ENCODE measurements around the gene QKI.

The QKI gene

GRCh38 chr6:163392533-163392932, 22.0 kb upstream of the QKI start:
- peak; percentile 46 for DNase-seq (ENCODE audit: low read depth)
- H3K4me3 ChIP-seq (ENCODE audit: low read length), result no peak overlapping the region
- TF ChIP-seq, protein P1, sequence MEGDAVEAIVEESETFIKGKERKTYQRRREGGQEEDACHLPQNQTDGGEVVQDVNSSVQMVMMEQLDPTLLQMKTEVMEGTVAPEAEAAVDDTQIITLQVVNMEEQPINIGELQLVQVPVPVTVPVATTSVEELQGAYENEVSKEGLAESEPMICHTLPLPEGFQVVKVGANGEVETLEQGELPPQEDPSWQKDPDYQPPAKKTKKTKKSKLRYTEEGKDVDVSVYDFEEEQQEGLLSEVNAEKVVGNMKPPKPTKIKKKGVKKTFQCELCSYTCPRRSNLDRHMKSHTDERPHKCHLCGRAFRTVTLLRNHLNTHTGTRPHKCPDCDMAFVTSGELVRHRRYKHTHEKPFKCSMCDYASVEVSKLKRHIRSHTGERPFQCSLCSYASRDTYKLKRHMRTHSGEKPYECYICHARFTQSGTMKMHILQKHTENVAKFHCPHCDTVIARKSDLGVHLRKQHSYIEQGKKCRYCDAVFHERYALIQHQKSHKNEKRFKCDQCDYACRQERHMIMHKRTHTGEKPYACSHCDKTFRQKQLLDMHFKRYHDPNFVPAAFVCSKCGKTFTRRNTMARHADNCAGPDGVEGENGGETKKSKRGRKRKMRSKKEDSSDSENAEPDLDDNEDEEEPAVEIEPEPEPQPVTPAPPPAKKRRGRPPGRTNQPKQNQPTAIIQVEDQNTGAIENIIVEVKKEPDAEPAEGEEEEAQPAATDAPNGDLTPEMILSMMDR (conservative IDR thresholded peaks at IDR 0.05; ENCODE audit: low read length), result no peak

GRCh38 chr6:163393923-163394322, 20.6 kb upstream of the QKI start:
- TF ChIP-seq, protein P1 (conservative IDR thresholded peaks at IDR 0.05; ENCODE audit: low read length), result no peak

GRCh38 chr6:163394659-163395058, 19.9 kb upstream of the QKI start:
- DNase-seq (ENCODE audit: low read depth), result no peak
- no peak overlapping the region for H3K4me3 ChIP-seq (ENCODE audit: low read length)
- TF ChIP-seq, protein P1 (conservative IDR thresholded peaks at IDR 0.05; ENCODE audit: low read length), result no peak

More at GRCh38 chr6:163393923-163394322, 20.6 kb upstream of the QKI start:
- DNase-seq (ENCODE audit: low read depth), result no peak
- no peak overlapping the region for H3K4me3 ChIP-seq (ENCODE audit: low read length)

GRCh38 chr6:163395122-163395830, 19.2 kb upstream of the QKI start:
- no peak for DNase-seq (ENCODE audit: low read depth)
- TF ChIP-seq, protein P1 (conservative IDR thresholded peaks at IDR 0.05; ENCODE audit: low read length), result no peak
- no peak overlapping the region for H3K4me3 ChIP-seq (ENCODE audit: low read length)

- DNase-seq (ENCODE audit: low read depth), result no peak
- TF ChIP-seq, protein P1 (conservative IDR thresholded peaks at IDR 0.05; ENCODE audit: low read length), result no peak
- H3K4me3 ChIP-seq (ENCODE audit: low read length), result no peak overlapping the region
Measured at GRCh38 chr6:163395831-163396185, 18.7 kb upstream of the QKI start.

- H3K4me3 ChIP-seq (ENCODE audit: low read length), result no peak overlapping the region
- TF ChIP-seq, protein P1 (conservative IDR thresholded peaks at IDR 0.05; ENCODE audit: low read length), result no peak
- no peak for DNase-seq (ENCODE audit: low read depth)
Measured at GRCh38 chr6:163397326-163397725, 17.2 kb upstream of the QKI start.

- DNase-seq (ENCODE audit: low read depth), result no peak
- H3K4me3 ChIP-seq (ENCODE audit: low read length), result no peak overlapping the region
- TF ChIP-seq, protein P1 (conservative IDR thresholded peaks at IDR 0.05; ENCODE audit: low read length), result no peak
Measured at GRCh38 chr6:163398115-163398514, 16.4 kb upstream of the QKI start.
